Activated CD8-positive, alpha-beta memory T cell treated with anti-CD3 and anti-CD28 coated beads, Interleukin-2, amount 50 U/mL, for 4 hours (primary cell): ENCODE measurements around the gene LRRC18.

ENCODE experiments used
- DNase-seq: peaks from one replicate; pipeline ENCODE4 v3.0.0-alpha.2; 2020

Gene LRRC18

DNA sequence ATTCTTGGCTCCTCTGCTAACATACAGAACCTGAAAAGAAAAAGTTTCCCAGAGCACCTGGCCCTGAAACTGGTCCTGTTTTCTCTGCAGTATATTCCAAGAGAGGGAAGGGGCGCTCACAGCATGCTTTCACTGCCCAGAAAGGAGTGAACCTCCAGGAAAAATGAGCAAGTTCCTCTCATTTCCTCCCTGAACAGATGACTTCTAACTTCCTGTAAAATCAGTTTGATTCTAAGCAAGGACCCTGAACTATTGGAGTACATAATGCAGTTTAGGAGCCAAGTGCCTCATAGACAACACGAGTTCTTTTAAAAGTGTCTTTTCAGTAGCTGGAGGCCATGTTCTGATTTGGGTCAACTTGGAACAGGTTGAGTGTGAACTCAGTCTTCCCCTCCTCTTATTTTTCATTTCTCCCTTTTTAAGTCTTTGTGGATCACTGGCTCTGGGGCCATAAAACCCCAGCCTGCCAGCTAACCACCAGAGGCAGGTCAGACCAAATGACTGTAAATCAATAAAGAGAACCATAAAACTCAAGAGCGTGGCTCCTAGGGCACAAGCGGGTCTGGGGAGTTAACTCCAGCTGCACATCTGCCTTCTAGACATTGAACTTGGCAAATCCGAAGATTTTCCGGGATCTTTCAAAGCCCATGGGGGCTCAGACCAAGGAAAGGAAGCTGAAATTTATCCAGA is 5.9 kb upstream of the LRRC18 start:
- DNase-seq, result no peak

DNA sequence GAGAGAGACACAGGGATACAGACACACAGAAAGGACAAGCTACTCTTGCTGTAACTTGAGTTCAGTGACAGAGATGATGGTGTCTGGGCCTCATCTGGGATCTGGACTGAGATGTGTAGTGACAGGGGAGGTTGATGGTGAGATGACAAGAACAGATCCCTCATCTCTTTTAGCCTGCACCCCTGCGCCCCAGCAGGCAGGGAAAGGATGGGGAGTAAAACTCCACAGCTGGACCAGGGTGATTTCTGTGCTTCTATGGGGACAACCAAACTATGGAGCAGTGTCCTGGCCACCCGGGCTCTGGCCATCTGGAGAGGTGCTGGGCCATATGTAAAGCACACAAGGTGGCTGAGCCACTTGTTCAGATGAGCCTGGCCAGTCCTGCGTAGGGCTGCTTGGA is 4.5 kb upstream of the LRRC18 start:
- no peak for DNase-seq

DNA sequence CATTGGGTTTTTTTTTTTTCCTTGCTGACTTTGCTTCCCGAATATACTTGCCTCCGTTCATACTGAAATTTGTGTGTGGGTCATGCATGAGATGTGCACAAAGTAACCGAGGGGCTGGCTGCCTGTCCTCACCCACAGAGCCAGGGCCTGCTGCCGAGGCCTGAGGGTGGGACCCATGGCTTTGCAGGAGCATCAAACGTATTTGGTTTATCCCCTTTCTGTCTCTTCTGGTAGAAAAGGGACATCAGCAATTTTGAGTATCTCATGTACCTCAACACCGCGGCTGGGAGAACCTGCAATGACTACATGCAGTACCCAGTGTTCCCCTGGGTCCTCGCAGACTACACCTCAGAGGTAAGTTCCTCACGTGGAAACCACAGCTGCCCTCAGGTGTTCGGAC is 3.5 kb upstream of the LRRC18 start:
- no peak for DNase-seq

DNA sequence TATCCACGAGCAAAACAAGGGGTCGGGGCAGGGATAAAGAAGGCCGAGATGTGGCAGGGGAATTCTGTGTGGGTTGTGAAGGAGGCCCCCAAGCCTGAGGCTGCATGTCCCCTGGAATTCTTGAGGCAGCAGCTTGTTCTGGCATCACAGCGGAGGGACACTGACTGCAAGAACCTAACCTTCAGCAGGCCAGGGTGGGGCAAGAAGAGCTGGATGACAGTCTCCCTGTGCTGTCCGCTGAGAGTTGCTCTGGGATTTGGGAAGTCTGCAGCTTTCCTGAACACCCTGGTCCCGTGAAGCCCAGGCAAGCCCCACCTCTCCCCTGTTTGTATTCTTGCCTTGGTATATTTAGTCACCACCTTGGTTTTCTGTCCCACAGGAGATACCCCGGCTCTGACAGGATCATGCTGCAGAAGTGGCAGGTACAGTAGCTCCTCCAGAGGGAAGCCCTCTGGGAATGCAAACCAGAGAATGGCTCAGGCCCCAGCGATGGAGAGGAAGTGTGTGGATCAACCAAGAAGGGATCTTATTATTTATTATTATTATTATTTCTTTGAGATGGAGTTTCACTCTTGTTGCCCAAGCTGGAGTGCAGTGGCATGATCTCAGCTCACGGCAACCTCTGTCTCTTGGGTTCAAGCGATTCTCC is 1.9 kb upstream of the LRRC18 start:
- no peak for DNase-seq

DNA sequence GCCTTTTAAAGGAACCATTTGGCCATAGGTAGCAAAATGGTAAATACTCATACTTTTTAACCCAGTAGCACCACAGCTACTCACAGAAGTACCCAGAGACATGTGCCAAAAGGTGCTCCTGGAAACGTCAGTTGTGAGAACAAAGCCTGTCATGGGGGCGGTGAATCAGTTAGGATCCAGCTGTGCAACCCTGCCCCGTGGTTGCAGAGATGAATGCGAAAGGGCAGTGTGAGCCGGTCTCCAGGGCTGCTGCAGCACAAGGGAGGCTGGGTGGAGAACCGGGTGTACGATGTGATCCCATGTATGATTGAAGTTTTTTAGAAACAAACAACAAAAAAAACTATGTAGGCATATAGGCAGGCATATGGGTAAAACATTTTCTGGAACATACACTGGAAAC is 1.3 kb upstream of the LRRC18 start:
- no peak for DNase-seq

DNA sequence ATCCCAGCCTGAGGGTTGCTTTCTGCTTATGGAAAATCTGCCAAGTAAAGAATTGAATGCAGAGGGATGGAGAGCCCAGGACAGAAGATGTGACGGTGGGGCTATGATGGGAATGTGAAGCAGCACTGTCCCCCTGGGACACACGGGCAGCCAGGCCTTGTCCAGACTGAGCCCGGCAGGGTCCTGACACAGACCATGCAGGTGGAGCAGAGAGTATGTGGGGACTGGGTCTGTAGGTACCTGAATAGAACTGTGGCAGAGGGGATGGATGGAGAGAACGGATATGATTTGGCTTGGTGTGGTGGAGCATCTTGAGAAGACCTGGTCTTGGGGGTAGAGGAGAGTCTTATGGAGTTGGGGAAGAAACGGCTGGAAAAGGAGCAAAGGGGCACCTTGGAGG is 732 bp upstream of the LRRC18 start:
- DNase-seq, result no peak

DNA sequence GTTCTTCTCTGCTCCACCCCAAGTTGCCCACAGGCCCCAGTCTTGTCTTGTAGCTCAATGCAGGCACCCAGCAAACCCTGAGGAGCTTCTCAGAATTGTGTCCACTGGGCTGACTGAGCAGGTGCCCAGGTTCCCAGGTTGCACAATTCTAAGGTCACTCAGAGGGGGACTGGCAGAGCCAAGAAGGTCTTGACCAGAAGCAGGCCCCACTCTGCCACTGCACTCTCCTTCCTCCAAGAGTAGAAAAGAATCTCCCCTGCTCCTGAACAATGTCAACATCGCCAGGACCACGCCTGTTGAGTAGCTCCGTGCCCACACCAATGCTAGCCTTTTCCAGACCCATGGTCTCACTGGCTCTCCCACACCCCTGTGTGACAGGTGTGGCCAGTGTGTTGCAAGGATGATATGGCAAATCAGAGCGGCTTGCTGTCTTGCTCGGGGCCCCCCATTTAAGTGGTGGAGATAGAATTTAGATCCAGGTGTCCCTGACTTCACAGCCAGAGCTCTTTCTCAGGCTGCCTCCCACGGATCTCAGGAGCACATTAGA is 577 bp downstream of the LRRC18 start:
- no peak for DNase-seq

DNA sequence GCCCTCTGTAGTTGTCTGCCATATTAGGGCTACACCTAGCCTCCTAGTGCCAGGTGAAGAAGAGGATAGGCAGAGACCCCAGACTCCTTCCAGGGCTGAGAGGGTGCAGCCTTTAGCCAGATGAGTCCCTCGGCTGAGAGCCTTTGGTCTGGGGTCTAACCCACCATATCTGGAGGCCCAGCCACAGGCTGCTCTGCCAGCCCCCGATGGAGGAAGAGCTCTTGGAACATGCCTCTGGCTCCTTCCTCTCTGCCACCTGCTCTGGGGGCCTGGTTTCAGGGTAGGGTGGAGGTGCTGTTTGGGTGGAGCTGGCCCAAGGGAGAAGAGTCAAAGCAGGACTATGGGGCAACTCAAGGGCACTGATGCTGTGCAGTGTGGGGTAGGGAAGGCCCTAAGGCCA is 1.4 kb downstream of the LRRC18 start:
- DNase-seq, result no peak

DNA sequence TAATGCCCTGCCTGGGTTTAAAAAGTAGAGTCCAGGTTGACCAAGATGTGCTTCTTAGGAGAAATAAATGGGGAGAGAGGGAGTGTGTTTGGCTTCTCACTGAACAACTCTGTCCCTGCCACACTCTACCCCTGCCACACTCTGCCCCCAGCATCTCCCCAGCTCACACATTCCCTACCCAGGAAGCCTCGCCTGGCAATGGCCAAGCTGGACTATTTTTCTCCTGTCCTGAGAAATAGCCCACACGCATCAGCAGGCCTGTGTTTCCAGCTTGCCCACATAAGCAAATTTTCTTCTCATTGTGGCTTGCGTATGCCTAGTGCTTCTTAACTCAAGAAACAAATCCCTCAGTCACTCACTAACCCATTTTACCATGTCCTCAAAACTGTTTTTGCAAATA is 1.8 kb downstream of the LRRC18 start:
- DNase-seq, result no peak

DNA sequence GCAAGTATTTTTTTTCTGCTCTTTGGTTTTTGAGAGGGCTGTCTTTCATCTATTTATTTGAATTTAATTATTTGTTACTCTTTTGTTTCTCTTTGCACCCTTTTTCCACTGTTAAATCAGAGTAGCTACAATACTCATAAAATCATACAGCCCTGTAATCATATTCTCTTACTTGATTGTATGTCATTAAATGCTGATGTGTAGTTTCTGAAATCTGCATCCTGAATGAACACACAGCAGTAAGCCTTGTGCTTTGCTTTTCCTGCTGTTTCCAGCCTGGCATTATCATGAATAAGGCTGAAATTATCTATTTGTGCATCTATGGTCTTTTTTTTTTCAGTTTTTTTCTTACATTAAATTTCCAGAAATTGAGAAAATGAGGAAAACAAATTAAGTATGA is 4.1 kb downstream of the LRRC18 start:
- DNase-seq, result no peak

DNA sequence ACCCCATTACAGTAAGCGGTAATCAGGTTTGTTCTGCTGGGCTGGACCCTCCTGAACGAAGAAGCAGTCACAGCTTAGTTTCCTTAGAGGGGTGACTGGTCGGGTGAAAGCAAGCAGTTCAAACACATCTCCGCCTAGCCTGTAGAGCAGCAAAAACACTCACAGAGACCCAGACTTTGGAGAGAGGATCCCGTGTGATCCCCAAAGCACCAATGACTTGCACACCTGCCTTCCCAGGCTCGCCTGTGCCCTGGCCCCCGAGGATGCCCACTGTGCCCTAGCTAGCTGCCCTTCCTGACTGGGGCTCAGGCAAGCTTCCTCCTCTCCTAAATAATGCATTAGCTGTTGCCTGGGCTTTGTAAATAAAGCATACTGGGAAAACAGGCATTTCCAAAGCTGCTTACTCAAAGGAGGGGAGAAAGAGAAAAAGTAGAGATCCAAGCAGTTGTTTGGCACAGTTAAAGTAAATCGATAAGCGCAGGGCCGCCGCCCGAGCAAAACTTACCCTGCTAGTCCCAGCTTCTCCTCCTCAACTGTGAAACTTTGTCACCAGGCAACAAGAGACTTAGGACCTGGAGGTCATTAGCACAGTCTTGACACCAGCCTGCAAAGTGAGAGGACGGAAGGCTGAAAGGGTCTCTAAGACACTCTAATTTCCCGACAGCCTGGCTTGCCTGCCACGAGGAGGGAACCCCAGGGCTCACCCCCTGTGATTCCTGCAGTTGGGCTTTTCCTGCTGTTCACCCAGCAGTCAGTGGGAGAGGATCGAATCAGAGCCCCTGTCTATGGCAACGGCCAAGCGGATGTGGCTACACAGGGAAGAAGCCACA is 4.8 kb downstream of the LRRC18 start:
- no peak for DNase-seq

DNA sequence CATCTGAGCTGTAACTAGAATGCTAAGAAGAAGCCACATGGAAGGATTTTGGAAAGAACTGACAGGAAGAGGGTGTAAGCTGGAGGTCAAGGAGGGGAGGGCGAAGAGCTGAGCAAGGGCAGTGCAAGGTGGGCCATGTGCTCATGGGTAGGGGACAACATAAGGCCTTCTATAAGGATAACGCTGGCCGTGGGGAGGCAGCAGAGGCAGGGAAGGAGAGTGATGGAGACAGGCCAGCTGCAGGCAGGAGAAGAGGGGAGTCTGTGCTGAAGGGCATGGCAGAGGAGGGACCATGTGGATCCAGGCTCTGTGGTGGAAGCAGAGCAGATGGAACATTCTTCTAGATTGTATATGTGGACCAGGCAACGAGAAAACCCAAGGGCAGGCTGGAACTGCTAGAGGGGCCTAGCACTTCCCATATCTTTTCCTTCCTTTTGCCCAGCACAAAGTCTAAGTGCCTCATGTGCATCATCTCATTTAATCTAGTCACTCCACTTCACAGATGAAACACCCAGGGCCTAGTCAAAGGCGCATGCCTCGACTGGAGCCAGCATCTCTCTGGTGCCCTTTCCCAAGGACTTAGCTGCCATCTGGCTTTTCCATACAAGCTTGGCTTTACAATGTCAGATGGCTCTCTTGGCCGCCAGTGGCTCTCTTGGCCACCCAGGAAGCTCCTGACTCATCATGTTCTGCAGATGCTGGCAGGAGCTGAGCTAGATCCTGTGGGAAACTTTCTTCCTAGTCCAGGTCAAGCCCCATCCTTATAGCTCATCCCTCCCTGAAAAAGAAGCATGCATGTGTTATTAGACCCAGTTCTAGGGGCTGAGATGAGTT is 6.6 kb downstream of the LRRC18 start:
- no peak for DNase-seq

DNA sequence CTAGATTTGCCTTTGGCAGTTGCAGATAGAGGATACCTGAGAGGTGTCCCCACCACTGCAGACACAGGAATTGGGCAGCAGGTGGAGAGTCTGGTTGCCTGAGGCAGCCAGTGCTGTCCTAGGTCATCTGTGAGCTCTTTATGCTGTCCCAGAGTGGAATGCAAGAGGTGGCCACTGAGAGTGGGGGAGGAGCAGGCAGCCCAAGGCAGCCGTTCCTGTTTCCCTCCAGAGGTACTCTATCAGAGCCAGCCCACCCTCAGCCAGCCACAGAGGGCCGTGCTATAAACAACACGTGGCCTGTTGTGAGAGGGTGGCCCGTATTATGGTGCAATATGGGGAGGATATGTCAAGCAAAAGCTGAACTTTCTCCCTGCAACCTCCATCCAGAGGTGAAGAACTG is 8.5 kb downstream of the LRRC18 start:
- no peak for DNase-seq

DNA sequence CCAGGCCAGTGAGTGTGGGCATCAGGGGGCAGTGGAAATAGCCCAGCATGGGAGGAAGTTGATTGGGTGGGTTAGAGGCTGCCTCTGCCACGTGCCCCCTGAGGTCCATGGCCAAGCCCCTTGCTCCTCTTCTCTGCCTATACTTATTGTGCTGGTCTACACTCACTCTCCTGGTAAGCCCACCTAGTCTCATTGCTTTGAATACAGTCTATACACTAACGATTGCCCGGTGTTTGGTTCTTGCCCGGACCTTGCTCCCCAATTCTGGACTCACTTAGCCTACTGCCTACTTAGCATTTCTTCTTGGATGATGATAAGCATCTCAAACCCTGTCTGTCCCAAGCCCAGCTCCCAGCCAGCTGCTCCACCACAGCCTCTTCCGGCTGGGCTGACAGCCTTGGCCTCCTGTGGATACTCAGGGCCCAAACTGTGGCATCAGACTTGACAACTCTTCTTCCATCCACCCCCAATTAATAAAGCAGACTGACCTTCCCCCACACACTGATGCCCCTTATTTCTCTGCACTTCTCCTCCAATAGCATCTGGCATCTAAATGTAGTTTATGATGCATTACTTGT is 10.1 kb downstream of the LRRC18 start:
- DNase-seq, result no peak

DNA sequence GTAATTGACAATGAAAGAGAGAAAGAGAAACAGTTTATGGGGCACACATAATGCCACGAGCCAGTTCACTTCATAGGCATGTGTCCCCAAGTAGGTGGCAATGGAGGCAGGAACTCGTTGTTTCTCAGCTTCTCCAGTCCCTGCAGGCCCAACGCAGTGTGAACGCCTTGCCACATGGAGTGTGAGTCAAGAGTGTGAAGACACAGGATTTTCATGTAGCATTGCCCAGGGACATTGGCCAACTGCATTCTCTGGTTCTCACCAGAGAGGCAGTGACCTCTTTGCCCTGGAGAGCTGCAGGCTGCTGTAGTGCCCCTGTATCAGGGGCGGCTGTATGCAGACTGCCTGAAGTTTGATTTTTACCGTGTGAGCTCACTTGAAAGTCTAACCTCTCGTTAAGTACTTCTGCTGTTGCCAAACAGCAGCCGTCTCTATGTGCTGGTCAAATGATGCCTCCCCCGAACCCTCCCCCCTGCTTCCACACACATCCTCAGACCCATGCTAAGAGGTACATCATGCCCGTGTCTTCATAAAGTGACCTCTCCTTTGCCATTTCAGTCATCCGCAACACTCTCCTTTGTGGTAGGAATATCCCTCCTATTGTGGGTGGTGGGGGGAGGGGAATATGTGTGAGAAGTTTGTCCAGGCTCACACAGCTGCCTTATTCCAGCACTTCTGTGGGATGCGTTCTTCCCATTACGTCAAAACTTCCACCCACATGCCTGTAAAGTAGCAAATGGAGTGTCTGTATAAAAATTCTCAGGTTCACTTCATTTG is 12.7 kb downstream of the LRRC18 start:
- no peak for DNase-seq

DNA sequence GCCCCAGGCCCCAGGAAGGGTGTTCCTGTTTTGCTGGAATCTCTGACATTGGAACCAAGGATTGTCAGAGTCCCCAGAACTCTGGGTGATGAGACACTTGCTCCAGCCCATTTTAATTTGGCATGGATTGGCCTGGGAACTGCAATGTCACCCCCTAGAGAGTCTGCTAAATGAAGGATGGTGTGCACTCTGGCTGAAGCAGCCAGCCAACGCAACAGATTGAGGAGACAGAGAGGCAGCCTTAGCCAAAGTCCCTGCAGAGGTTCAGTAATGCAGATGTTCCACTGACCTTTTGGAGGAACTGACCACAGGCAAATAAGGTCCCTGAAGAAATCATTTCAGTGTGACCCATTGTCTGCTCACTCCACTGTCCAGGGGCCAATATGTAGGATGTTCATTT is 13.4 kb downstream of the LRRC18 start:
- DNase-seq, result no peak

DNA sequence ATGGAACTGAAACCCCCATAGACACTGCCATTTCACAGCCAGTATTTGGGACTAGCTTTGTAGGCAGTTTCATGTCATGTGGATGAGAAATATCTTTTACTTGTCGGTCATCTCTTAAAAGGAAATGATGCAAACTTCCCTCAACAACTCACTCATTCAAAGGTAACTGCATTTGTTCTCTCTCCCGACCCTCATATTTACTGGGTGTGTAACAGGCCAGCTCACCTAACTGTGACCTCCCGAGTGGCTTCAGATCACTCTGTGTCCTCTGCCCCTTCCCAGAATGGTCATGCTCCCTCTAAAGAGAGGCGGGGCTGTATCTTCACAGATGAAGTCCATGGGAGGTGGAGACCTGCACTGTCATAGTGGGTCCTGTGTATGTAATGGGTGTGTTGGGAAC is 14.7 kb downstream of the LRRC18 start:
- no peak for DNase-seq

DNA sequence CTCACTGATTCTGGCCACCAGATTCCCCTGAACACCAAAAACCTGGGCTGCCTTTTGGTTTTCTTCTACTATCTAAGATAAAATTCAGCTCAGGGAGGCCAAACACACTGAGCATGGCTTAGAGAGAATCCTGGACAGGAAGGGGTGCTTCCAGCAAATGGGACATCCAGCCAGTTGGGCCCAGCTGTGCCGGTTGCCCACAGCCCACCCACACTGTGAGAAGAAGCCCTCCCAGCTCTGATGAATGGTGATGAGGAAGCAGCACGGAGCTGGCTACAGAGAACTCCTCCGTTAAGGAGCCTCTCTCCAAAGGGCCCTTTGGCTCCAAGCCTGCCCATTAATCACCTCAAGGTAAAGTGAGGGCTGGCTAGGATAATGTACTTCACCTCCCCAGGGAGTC is 15.9 kb downstream of the LRRC18 start:
- DNase-seq, result no peak

DNA sequence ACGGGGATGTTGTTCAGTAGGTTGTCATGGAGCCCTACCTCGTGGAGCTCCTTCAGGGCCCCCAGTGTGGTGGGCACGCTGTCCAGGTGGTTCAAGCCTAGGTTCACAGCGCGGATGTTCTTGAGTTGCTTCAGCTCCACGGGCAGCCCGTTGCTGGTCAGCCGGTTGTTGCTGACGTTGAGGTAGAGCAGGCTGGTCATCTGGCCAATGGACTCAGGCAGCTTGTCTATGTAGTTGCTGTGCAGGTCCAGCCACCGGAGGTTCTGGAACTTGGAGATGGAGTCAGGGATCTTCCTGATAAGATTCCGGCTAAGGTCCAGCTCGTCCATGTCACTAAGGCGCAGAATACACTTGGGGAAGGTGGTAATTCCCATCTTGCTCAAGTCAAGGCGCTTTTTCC is 26.0 kb downstream of the LRRC18 start:
- DNase-seq, result no peak

DNA sequence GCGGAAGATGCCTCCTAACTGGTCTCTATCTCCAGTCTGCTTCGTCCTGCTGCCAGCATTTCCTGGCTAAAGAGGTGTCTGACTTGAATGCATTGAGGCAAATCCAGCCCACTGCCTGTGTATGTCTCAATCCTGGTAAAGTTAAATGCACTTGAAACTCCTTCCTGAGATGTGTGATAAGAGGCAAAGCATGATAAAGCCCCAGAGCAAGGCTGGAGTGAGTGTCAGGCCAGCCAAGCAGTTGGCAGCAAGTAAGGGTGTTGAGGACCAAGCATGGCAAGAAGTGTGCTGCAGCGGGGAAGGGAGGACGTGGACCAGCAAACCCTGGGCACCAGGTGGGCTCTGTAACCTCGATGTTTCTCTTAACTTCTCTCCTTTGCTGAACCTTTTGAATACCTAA is 29.1 kb downstream of the LRRC18 start:
- no peak for DNase-seq

DNA sequence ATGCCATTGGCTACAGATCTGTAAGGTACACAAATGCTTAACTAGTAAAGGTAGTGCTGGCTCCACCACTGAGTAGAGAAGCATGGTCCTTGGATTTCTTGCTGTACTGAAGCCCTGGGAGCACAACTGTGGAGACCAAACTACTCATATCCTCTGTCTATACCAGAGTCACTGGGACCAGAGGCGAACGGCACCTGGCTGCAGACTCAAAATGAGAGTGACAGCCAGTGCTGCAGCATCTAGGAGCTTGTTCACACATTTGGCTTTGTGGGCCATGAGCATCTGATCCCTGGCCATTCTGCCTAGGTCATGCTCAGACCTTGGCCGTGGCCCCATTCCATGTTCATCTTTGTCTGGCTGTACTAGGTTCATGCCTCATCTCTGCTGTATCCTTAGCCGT is 31.9 kb downstream of the LRRC18 start:
- no peak for DNase-seq

DNA sequence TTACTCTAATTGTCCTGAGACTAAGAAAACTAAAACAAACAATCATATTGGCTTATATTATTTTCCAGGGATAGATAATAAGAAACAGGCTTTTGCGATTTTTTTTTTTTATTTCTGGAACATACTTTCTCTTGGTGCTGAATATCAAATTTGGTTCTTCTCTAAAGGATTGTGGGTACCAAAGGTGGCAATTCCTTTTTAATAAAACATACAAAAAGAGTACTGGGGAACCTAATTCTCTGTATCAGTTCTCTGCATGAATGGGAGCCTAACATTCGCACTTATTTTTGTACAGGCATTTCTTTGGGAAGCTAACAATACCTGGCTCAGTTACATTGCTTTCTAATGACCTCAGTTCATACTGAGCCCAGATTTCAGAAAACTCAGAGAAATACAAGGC is 32.8 kb downstream of the LRRC18 start:
- DNase-seq, result no peak
